Trophoblast cell (in vitro differentiated cells and primary cell): Measurements from ENCODE around the gene THRB.

Experiments
- DNase-seq, 2 donors: peaks; one replicate each; pipeline ENCODE4 v3.0.0-alpha.2; 2016
- H2AFZ ChIP-seq: 2 replicates; pipeline ENCODE4 v1.6.1; 2013; ENCODE audit warnings: low read length, moderate library complexity, mild to moderate bottlenecking; ENCODE audit not compliant: insufficient read depth, poor library complexity
- H2AK5ac ChIP-seq: 2 replicates; pipeline ENCODE4 v1.6.1; 2013; ENCODE audit warnings: mild to moderate bottlenecking, low read length
- H2BK120ac ChIP-seq: 2 replicates; pipeline ENCODE4 v1.6.1; 2013; ENCODE audit warnings: low read length, mild to moderate bottlenecking, moderate library complexity; ENCODE audit not compliant: insufficient read depth, poor library complexity
- H2BK12ac ChIP-seq: 2 replicates; pipeline ENCODE4 v1.6.1; 2013; ENCODE audit warnings: mild to moderate bottlenecking, low read length, moderate library complexity
- H2BK5ac ChIP-seq: 2 replicates; pipeline ENCODE4 v1.6.1; 2013; ENCODE audit warnings: low read length, low read depth, moderate library complexity, mild to moderate bottlenecking; ENCODE audit not compliant: poor library complexity
- H3K14ac ChIP-seq: 2 replicates; pipeline ENCODE4 v1.6.1; 2013; ENCODE audit warnings: mild to moderate bottlenecking, low read length
- H3K18ac ChIP-seq: 2 replicates; pipeline ENCODE4 v1.6.1; 2013; ENCODE audit warnings: mild to moderate bottlenecking, low read length
- H3K23ac ChIP-seq: 2 replicates; pipeline ENCODE4 v1.6.1; 2013; ENCODE audit warnings: low read length
- H3K27ac ChIP-seq: 2 replicates; pipeline ENCODE4 v1.5.1; 2013; ENCODE audit warnings: low read depth, mild to moderate bottlenecking, inconsistent platforms, low read length, moderate library complexity
- H3K27me3 ChIP-seq: 2 replicates; pipeline ENCODE4 v1.6.1; 2013; ENCODE audit warnings: inconsistent platforms, mild to moderate bottlenecking, low read length, moderate library complexity; ENCODE audit not compliant: insufficient read depth
- H3K36me3 ChIP-seq, 2 experiments: 1 replicate in 1 of 2; 2 replicates in 1 of 2; pipeline ENCODE4 v1.6.1; 2013; ENCODE audit warnings: low read length in 2 of 2, mild to moderate bottlenecking in 2 of 2, moderate library complexity in 1 of 2; ENCODE audit not compliant: insufficient read depth in 2 of 2, control insufficient read depth in 1 of 2
- H3K4ac ChIP-seq: 2 replicates; pipeline ENCODE4 v1.6.1; 2013; ENCODE audit warnings: low read depth, mild to moderate bottlenecking, low read length, moderate library complexity
- H3K4me1 ChIP-seq, 2 experiments: 1 replicate in 1 of 2; 2 replicates in 1 of 2; pipeline ENCODE4 v1.6.1; 2013; ENCODE audit warnings: low read length in 2 of 2, mild to moderate bottlenecking in 2 of 2, moderate library complexity in 1 of 2; ENCODE audit not compliant: insufficient read depth in 2 of 2, control insufficient read depth in 1 of 2
- H3K4me2 ChIP-seq: 2 replicates; pipeline ENCODE4 v1.6.1; 2013; ENCODE audit warnings: inconsistent platforms, mild to moderate bottlenecking, low read length, moderate library complexity
- H3K4me3 ChIP-seq: 2 replicates; pipeline ENCODE4 v1.5.1; 2013; ENCODE audit warnings: mild to moderate bottlenecking, low read depth, low read length, inconsistent platforms
- H3K79me1 ChIP-seq: one replicate; pipeline ENCODE4 v1.6.1; 2013; ENCODE audit warnings: low read length
- H3K79me2 ChIP-seq: 2 replicates; pipeline ENCODE4 v1.6.1; 2013; ENCODE audit warnings: low read length, mild to moderate bottlenecking; ENCODE audit not compliant: control insufficient read depth, insufficient read depth, poor library complexity
- H3K9ac ChIP-seq: 2 replicates; pipeline ENCODE4 v1.6.1; 2013; ENCODE audit warnings: mild to moderate bottlenecking, low read length
- H3K9me3 ChIP-seq: 2 replicates; pipeline ENCODE4 v1.6.1; 2013; ENCODE audit warnings: low read depth, mild to moderate bottlenecking, control low read depth, inconsistent platforms, low read length; ENCODE audit not compliant: insufficient read depth
- H4K12ac ChIP-seq: 2 replicates; pipeline ENCODE4 v1.6.1; 2013; ENCODE audit warnings: low read depth, mild to moderate bottlenecking, low read length, moderate library complexity
- H4K8ac ChIP-seq: 2 replicates; pipeline ENCODE4 v1.6.1; 2013; ENCODE audit warnings: low read depth, mild to moderate bottlenecking, low read length, moderate library complexity
- H4K91ac ChIP-seq: one replicate; pipeline ENCODE4 v1.6.1; 2013; ENCODE audit warnings: low read depth, mild to moderate bottlenecking, low read length, moderate library complexity
- WGBS: extraction: QIAGEN DNeasy Blood & Tissue Kit; methylation state at CpG from one replicate; pipeline ENCODE4 v1.1.7; 2013; ENCODE audit warnings: missing lambda C conversion rate; ENCODE audit not compliant: insufficient read length, insufficient coverage; ENCODE audit errors: extremely low coverage; 5-methylcytosine and 5-hydroxymethylcytosine counted together

THRB gene

DNA sequence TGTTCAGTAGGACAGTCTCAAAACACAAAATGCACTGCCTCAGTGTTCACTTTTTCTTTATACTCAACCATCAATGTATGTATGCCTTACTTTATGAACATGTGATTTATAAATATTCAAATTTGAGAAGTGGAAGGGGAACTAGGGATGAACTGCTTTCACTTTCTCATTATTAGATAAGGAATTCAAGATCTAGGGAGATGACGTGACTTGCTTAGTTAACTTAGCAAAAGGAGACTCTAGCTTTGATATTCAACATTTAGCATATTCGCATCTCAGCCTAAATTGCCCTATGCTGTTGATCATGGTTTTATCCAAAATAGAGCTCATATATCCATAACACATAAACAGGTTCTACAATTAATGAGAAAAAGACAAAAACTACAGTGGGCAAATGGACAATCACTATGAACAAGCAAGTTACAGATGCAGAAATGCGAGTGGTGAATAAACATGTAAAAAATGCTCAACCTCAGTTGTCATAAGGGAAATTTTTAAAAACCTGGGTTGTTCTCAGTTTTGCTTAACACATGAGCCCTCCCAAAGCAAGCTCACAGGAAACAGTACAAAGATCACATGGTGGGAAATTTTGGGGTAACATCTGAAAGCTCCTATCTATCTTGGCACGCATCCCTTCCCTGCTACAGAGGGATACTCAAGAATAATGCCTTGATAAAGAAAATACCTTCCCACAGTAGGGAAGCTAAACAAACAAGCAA is 269.8 kb downstream of the THRB start:
- H2AFZ ChIP-seq, result no peak overlapping the region
- no peak for DNase-seq
- H4K8ac ChIP-seq, result no peak overlapping the region
- H3K79me1 ChIP-seq, result peaks cover 21% of the 10 kb centered on the region
- H3K79me2 ChIP-seq, result peaks cover 2% of the 10 kb centered on the region
- H3K23ac ChIP-seq, result no peak overlapping the region
- no peak overlapping the region for H3K4me3 ChIP-seq
- H3K14ac ChIP-seq, result no peak overlapping the region
- H3K4me1 ChIP-seq, result peaks cover 12 to 19% of the 10 kb centered on the region in 2 experiments
- no peak overlapping the region for H2AK5ac ChIP-seq
- no peak overlapping the region for H3K18ac ChIP-seq
- H4K12ac ChIP-seq, result no peak overlapping the region
- H3K9me3 ChIP-seq, result peaks cover 2% of the 10 kb centered on the region
- H3K9ac ChIP-seq, result no peak overlapping the region
- no peak overlapping the region for H3K27ac ChIP-seq
- H2BK5ac ChIP-seq, result no peak overlapping the region
- no peak overlapping the region for H3K4me2 ChIP-seq
- H2BK12ac ChIP-seq, result no peak overlapping the region
- H3K36me3 ChIP-seq, result peaks cover 0 to 1% of the 10 kb centered on the region in 2 experiments
- H3K27me3 ChIP-seq, result no peaks in the 10 kb centered on the region
- H2BK120ac ChIP-seq, result no peak overlapping the region
- H4K91ac ChIP-seq, result no peak overlapping the region
- no CpG with 5 or more reads among the region's 4 CpGs for WGBS
- no peak overlapping the region for H3K4ac ChIP-seq

- H3K79me1 ChIP-seq, result peaks cover 29% of the 10 kb centered on the region
- H3K18ac ChIP-seq, result no peak overlapping the region
- no peaks in the 10 kb centered on the region for H3K36me3 ChIP-seq
- H3K23ac ChIP-seq, result no peak overlapping the region
- H3K27ac ChIP-seq, result peak overlapping the region; percentile 91
- DNase-seq, result peak; percentile 32 to 49
- H2AFZ ChIP-seq, result no peak overlapping the region
- H3K9me3 ChIP-seq, result no peaks in the 10 kb centered on the region
- H3K27me3 ChIP-seq, result no peaks in the 10 kb centered on the region
- peak overlapping the region; percentile 75 for H2BK5ac ChIP-seq
- peaks cover 16 to 25% of the 10 kb centered on the region in 2 experiments for H3K4me1 ChIP-seq
- H3K14ac ChIP-seq, result peak overlapping the region; percentile 8
- H3K4me2 ChIP-seq, result no peak overlapping the region
- H3K4ac ChIP-seq, result no peak overlapping the region
- peak overlapping the region; percentile 63 for H4K91ac ChIP-seq
- H3K9ac ChIP-seq, result no peak overlapping the region
- peak overlapping the region; percentile 8 for H2BK12ac ChIP-seq
- H2BK120ac ChIP-seq, result peak overlapping the region; percentile 19
- peak overlapping the region; percentile 52 for H4K8ac ChIP-seq
- H3K4me3 ChIP-seq, result no peak overlapping the region
- no CpG with 5 or more reads among the region's 4 CpGs for WGBS
- no peak overlapping the region for H4K12ac ChIP-seq
- peaks cover 3% of the 10 kb centered on the region for H3K79me2 ChIP-seq
- peak overlapping the region; percentile 47 for H2AK5ac ChIP-seq
These were observed 272.4 kb downstream of the THRB start for GRCh38 chr3:24222165-24222805.

- Histone ChIP-seq H4K8ac (peak overlapping the region; percentile 46), H3K18ac (peak overlapping the region; percentile 63), H3K9ac (no peak overlapping the region), H2AFZ (no peak overlapping the region), H3K4me3 (no peak overlapping the region), H4K91ac (peak overlapping the region; percentile 96), H2BK12ac (peak overlapping the region; percentile 13), H3K4me1 (peaks cover 16 to 25% of the 10 kb centered on the region in 2 experiments), H3K4ac (peak overlapping the region; percentile 39), H2BK5ac (peak overlapping the region; percentile 85), H3K23ac (no peak overlapping the region), H3K79me2 (peaks cover 3% of the 10 kb centered on the region), H3K79me1 (peaks cover 29% of the 10 kb centered on the region), H3K27me3 (no peaks in the 10 kb centered on the region), H2AK5ac (peak overlapping the region; percentile 27), H3K27ac (peak overlapping the region; percentile 99), H3K4me2 (peak overlapping the region; percentile 16), H3K36me3 (no peaks in the 10 kb centered on the region), H2BK120ac (peak overlapping the region; percentile 95), H4K12ac (no peak overlapping the region), H3K9me3 (no peaks in the 10 kb centered on the region), H3K14ac (peak overlapping the region; percentile 36)
- DNase-seq, result peak; percentile 88 to 93
- WGBS, result no CpG with 5 or more reads among the region's 4 CpGs
These were observed 273.6 kb downstream of the THRB start for GRCh38 chr3:24220859-24221657.

- WGBS, result no CpG with 5 or more reads among the region's 2 CpGs
- no peak overlapping the region for H2AK5ac ChIP-seq
- no peaks in the 10 kb centered on the region for H3K36me3 ChIP-seq
These were observed 279.1 kb downstream of the THRB start for GRCh38 chr3:24215502-24215901.

More at GRCh38 chr3:24215502-24215901, 279.1 kb downstream of the THRB start:
- Histone ChIP-seq H4K8ac (no peak overlapping the region), H2BK12ac (no peak overlapping the region), H3K4me3 (no peak overlapping the region), H3K79me1 (peaks cover 14% of the 10 kb centered on the region), H3K18ac (no peak overlapping the region), H3K14ac (no peak overlapping the region), H3K4me2 (no peak overlapping the region), H4K91ac (no peak overlapping the region), H3K4ac (no peak overlapping the region), H3K27me3 (no peaks in the 10 kb centered on the region), H3K27ac (no peak overlapping the region), H2AFZ (no peak overlapping the region), H2BK5ac (no peak overlapping the region), H3K23ac (no peak overlapping the region), H4K12ac (no peak overlapping the region), H2BK120ac (no peak overlapping the region), H3K9ac (no peak overlapping the region), H3K79me2 (peaks cover 1% of the 10 kb centered on the region), H3K9me3 (no peaks in the 10 kb centered on the region), H3K4me1 (peaks cover 9 to 12% of the 10 kb centered on the region in 2 experiments)
- no peak for DNase-seq
